GM23338 (cell line): Measurements from ENCODE around the gene ARL6IP5. TPM values are rescaled to one million over a fixed set of nuclear protein-coding genes. Genes with fewer than 3 reads are reported as not detected.

Experiments
- ATAC-seq: fragments of 200-7000 bp; cut with Tn5 transposase; 3 replicates; pipeline ENCODE4 v1.9.1; 2020
- DNase-seq: peaks from one replicate; pipeline ENCODE4 v3.0.0-alpha.2; 2015; ENCODE audit warnings: low spot score
- H2AFZ ChIP-seq: fragments of 200-600 bp; sonication (generic); 2 replicates; pipeline ENCODE4 v1.8.0; 2016; ENCODE audit warnings: antibody characterized with exemption, mild to moderate bottlenecking, moderate library complexity
- H3F3A ChIP-seq: fragments of 200-600 bp; sonication (generic); replicated peaks from 2 replicates; pipeline ENCODE4 v1.8.0; 2017; ENCODE audit warnings: antibody characterized with exemption, mixed run types, low read depth
- H3K27ac ChIP-seq: fragments of 200-600 bp; sonication (generic); 2 replicates; pipeline ENCODE4 v1.6.1; 2016; ENCODE audit warnings: low read depth
- H3K27me3 ChIP-seq: fragments of 200-600 bp; sonication (generic); 2 replicates; pipeline ENCODE4 v1.8.0; 2016; ENCODE audit warnings: mild to moderate bottlenecking, mixed run types, moderate library complexity; ENCODE audit not compliant: insufficient read depth
- H3K36me3 ChIP-seq: fragments of 200-600 bp; sonication (generic); 2 replicates; pipeline ENCODE4 v1.8.0; 2016; ENCODE audit warnings: mild to moderate bottlenecking; ENCODE audit not compliant: insufficient read depth
- H3K4me1 ChIP-seq: fragments of 200-600 bp; sonication (generic); 2 replicates; pipeline ENCODE4 v1.8.0; 2016; ENCODE audit warnings: mild to moderate bottlenecking, moderate library complexity; ENCODE audit not compliant: insufficient read depth
- H3K4me2 ChIP-seq: fragments of 200-600 bp; sonication (generic); 2 replicates; pipeline ENCODE4 v1.7.1; 2017; ENCODE audit warnings: mixed run types
- H3K4me3 ChIP-seq: fragments of 200-600 bp; sonication (generic); 2 replicates; pipeline ENCODE4 v1.6.1; 2016; ENCODE audit warnings: mixed run types
- H3K79me2 ChIP-seq: fragments of 200-600 bp; sonication (generic); replicated peaks from 2 replicates; pipeline ENCODE4 v1.8.0; 2017; ENCODE audit warnings: mild to moderate bottlenecking; ENCODE audit not compliant: insufficient read depth
- H3K9me2 ChIP-seq: fragments of 200-600 bp; sonication (generic); 2 replicates; pipeline ENCODE4 v1.8.0; 2017; ENCODE audit not compliant: insufficient read depth
- H4K20me1 ChIP-seq: fragments of 200-600 bp; sonication (generic); replicated peaks from 2 replicates; pipeline ENCODE4 v1.8.0; 2017; ENCODE audit warnings: mild to moderate bottlenecking; ENCODE audit not compliant: insufficient read depth
- H3K27ac Mint-ChIP-seq: 2 replicates; pipeline ENCODE4 v1.8.0; 2020; ENCODE audit warnings: inconsistent platforms, mild to moderate bottlenecking, moderate library complexity, mixed read lengths
- H3K27me3 Mint-ChIP-seq: 3 replicates; pipeline ENCODE4 v1.8.0; 2022; ENCODE audit warnings: low read depth, mild to moderate bottlenecking, moderate library complexity, mixed read lengths, inconsistent platforms; ENCODE audit not compliant: insufficient read depth, poor library complexity
- H3K36me3 Mint-ChIP-seq: 3 replicates; pipeline ENCODE4 v1.8.0; 2021; ENCODE audit warnings: low read depth, mild to moderate bottlenecking, inconsistent platforms, moderate library complexity, mixed read lengths
- H3K4me1 Mint-ChIP-seq: 3 replicates; pipeline ENCODE4 v1.8.0; 2020; ENCODE audit warnings: mild to moderate bottlenecking, inconsistent platforms, mixed read lengths
- H3K4me3 Mint-ChIP-seq: 3 replicates; pipeline ENCODE4 v1.8.0; 2021; ENCODE audit warnings: moderate library complexity, mild to moderate bottlenecking, inconsistent platforms, mixed read lengths
- H3K9me3 Mint-ChIP-seq: 3 replicates; pipeline ENCODE4 v1.8.0; 2020; ENCODE audit warnings: moderate library complexity, mild to moderate bottlenecking, inconsistent platforms, mixed read lengths
- CREB1 ChIP-seq: fragments of 250-450 bp; sonication (Bioruptor Pico); IDR thresholded peaks from 2 replicates; pipeline ENCODE4 v1.5.0; 2020; ENCODE audit warnings: low read depth, mild to moderate bottlenecking, moderate library complexity
- CTCF ChIP-seq, 2 experiments: fragments of 200-600 bp in 1 of 2; sonication (generic) in 1 of 2; conservative IDR thresholded peaks; 2 replicates each; pipeline versions ENCODE4 v1.5.1 to v1.6.1; 2016 to 2017; ENCODE audit warnings: antibody characterized with exemption in 2 of 2, low read depth in 2 of 2, mild to moderate bottlenecking in 2 of 2, moderate library complexity in 1 of 2
- EZH2 ChIP-seq: fragments of 200-600 bp; sonication (generic); IDR thresholded peaks from one replicate; pipeline ENCODE4 v1.8.0; 2017; ENCODE audit warnings: antibody characterized with exemption, mild to moderate bottlenecking, low read depth; ENCODE audit not compliant: unreplicated experiment
- EZH2phosphoT487 ChIP-seq: fragments of 200-600 bp; sonication (generic); IDR thresholded peaks from one replicate; pipeline ENCODE4 v1.8.1; 2018; ENCODE audit warnings: antibody characterized with exemption; ENCODE audit not compliant: unreplicated experiment
- JUNB ChIP-seq: IDR thresholded peaks from one replicate; pipeline ENCODE4 v1.6.1; 2016; ENCODE audit warnings: antibody characterized with exemption; ENCODE audit not compliant: unreplicated experiment
- NANOG ChIP-seq: IDR thresholded peaks from 2 replicates; pipeline ENCODE4 v1.6.1; 2016; ENCODE audit warnings: antibody characterized with exemption, borderline replicate concordance
- POLR2AphosphoS5 ChIP-seq: IDR thresholded peaks from 2 replicates; pipeline ENCODE4 v1.6.1; 2016; ENCODE audit warnings: antibody characterized with exemption, low read depth
- STAT1 ChIP-seq: IDR thresholded peaks from one replicate; pipeline ENCODE4 v1.6.1; 2016; ENCODE audit warnings: antibody characterized with exemption; ENCODE audit not compliant: unreplicated experiment
- ZNF114 ChIP-seq: fragments of 250-450 bp; sonication (Bioruptor Pico); IDR thresholded peaks from 2 replicates; pipeline ENCODE4 v1.5.0; 2020; ENCODE audit warnings: mild to moderate bottlenecking, moderate library complexity
- ZNF331 ChIP-seq: fragments of 250-450 bp; sonication (Bioruptor Pico); IDR thresholded peaks from 2 replicates; pipeline ENCODE4 v1.5.0; 2020; ENCODE audit warnings: low read depth, mild to moderate bottlenecking, moderate library complexity
- ZNF462 ChIP-seq: fragments of 250-450 bp; sonication (Bioruptor Pico); IDR thresholded peaks from 2 replicates; pipeline ENCODE4 v1.5.0; 2020; ENCODE audit warnings: mild to moderate bottlenecking, moderate library complexity
- polyA plus RNA-seq: library from polyadenylated mRNA; unstranded; fragments of >200 nt; fragmentation: Nextera tagmentation; extraction: Ambion mirVana; gene quantifications from 2 replicates; pipeline ENCODE4 v1.2.1, GENCODE V29; 2016
- total RNA-seq: library from RNA; depleted of rRNA; stranded (reverse); fragments of >200 nt; shearing (Covaris generic); gene quantifications from 2 replicates; pipeline ENCODE4 v1.2.3, GENCODE V29; 2014
- TF ChIP-seq, protein P1 (sequence below): IDR thresholded peaks from one replicate; pipeline ENCODE4 v1.6.1; 2018; ENCODE audit warnings: antibody characterized with exemption; ENCODE audit not compliant: unreplicated experiment

Gene ARL6IP5
- total and polyA plus RNA-seq, 2 experiments from 2014 or later, result 28.8 to 39.8 TPM

DNA sequence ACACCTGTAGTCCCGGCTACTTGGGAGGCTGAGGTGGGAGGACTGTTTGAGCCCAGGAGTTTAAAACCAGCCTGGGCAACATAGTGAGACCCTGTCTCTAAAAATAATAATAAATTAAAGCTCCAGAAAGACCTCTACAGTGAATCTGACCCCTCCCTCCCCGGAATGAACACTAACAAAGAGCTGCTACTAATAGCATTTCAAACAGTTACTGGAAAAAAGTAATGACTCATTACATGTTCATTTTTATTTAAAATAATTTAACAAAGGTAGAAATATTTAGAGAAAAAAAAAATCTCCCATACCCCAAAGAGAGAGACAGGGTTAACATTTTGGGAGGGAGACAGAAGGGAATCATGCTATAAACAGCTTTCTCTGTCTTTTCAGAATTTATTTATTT lies 2.4 kb upstream of the ARL6IP5 start (continued):
- no peak for TF ChIP-seq CTCF (conservative IDR thresholded peaks at IDR 0.05; ENCODE audit: low read depth in 2 of 2)
- TF ChIP-seq, protein P1, sequence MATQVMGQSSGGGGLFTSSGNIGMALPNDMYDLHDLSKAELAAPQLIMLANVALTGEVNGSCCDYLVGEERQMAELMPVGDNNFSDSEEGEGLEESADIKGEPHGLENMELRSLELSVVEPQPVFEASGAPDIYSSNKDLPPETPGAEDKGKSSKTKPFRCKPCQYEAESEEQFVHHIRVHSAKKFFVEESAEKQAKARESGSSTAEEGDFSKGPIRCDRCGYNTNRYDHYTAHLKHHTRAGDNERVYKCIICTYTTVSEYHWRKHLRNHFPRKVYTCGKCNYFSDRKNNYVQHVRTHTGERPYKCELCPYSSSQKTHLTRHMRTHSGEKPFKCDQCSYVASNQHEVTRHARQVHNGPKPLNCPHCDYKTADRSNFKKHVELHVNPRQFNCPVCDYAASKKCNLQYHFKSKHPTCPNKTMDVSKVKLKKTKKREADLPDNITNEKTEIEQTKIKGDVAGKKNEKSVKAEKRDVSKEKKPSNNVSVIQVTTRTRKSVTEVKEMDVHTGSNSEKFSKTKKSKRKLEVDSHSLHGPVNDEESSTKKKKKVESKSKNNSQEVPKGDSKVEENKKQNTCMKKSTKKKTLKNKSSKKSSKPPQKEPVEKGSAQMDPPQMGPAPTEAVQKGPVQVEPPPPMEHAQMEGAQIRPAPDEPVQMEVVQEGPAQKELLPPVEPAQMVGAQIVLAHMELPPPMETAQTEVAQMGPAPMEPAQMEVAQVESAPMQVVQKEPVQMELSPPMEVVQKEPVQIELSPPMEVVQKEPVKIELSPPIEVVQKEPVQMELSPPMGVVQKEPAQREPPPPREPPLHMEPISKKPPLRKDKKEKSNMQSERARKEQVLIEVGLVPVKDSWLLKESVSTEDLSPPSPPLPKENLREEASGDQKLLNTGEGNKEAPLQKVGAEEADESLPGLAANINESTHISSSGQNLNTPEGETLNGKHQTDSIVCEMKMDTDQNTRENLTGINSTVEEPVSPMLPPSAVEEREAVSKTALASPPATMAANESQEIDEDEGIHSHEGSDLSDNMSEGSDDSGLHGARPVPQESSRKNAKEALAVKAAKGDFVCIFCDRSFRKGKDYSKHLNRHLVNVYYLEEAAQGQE, result no peak
- no peak for TF ChIP-seq CREB1 (CRISPR knock-in tag)
- no peak for TF ChIP-seq POLR2AphosphoS5
- TF ChIP-seq EZH2phosphoT487, result no peak

DNA sequence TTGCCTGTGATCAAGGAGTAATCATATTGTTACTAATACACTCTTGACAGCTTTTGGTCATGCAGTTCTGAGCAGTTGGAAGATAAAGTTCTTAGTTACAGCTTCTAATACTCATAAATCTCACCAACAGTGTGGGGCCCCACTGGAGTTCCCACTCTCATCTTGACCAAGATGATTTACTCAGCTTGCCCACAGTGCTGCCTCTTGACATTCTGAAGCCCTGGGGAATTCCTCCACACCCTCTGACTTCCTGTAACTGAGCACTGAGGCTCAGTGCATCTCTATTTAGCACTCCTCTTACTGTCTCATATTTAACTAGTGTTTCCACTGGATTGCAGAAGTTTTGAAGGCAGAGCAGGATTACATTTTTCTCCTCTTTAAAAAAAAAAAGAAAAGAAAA lies 1.9 kb upstream of the ARL6IP5 start:
- Mint-ChIP-seq H3K36me3 (peaks cover under 1% of the 10 kb centered on the region; the same call in 1 of the 3 replicates), H3K27ac (no peak overlapping the region), H3K9me3 (no peaks in the 10 kb centered on the region), H3K4me3 (no peak overlapping the region), H3K4me1 (peaks cover 44% of the 10 kb centered on the region), H3K27me3 (no peaks in the 10 kb centered on the region)
- Histone ChIP-seq H3K4me2 (no peak overlapping the region), H3F3A (no peaks in the 10 kb centered on the region), H3K27me3 (no peaks in the 10 kb centered on the region), H3K27ac (no peak overlapping the region), H3K36me3 (no peaks in the 10 kb centered on the region), H3K4me3 (no peak overlapping the region), H3K79me2 (peaks cover 24% of the 10 kb centered on the region), H4K20me1 (no peaks in the 10 kb centered on the region), H3K4me1 (peaks cover 37% of the 10 kb centered on the region), H3K9me2 (no peaks in the 10 kb centered on the region), H2AFZ (no peak overlapping the region)
- no peak for ATAC-seq
- DNase-seq, result no peak
- TF ChIP-seq STAT1 (no peak), NANOG (no peak), CREB1 (CRISPR knock-in tag) (no peak), ZNF331 (CRISPR knock-in tag) (no peak), JUNB (no peak), CTCF (conservative IDR thresholded peaks at IDR 0.05; ENCODE audit: low read depth in 2 of 2) (no peak), ZNF114 (CRISPR knock-in tag) (no peak), EZH2 (no peak), ZNF462 (no peak)
